OCI-M1 (cell line): Measurements from ENCODE around the gene NANOS1.

ENCODE experiments used
- DNase-seq: peaks from one replicate; lab custom pipeline; 2025; lab: John Stamatoyannopoulos, UW

Gene NANOS1

GRCh38 chr10:119060107-119060506 is 30.6 kb downstream of the NANOS1 start:
- no peak for DNase-seq

- DNase-seq: no peak
Measured at GRCh38 chr10:119061352-119061751, 31.8 kb downstream of the NANOS1 start.

GRCh38 chr10:119061926-119062325 is 32.4 kb downstream of the NANOS1 start:
- DNase-seq: no peak

GRCh38 chr10:119070395-119071165 is 41.1 kb downstream of the NANOS1 start:
- no peak for DNase-seq

- DNase-seq: no peak
Measured at GRCh38 chr10:119073584-119073983, 44.1 kb downstream of the NANOS1 start.

GRCh38 chr10:119078422-119079179 is 49.1 kb downstream of the NANOS1 start:
- no peak for DNase-seq

- peak; percentile 79 for DNase-seq
Measured at GRCh38 chr10:119079599-119080520, 50.3 kb downstream of the NANOS1 start.

- DNase-seq: peak; percentile 98
Measured at GRCh38 chr10:119080521-119081259, 51.2 kb downstream of the NANOS1 start, which contains the start of gene EIF3A. EIF3A (minus strand) TSS chr10:119080817; CDS start chr10:119080676, 141 bp downstream.
